ENCODE data around the gene AMPD3. TPM values are rescaled to one million over a fixed set of nuclear protein-coding genes. Genes with fewer than 3 reads are reported as not detected.

AMPD3 gene
- total and polyA plus RNA-seq, 9 donors: 3.4 to 5.3 (median 4.5) TPM

DNA sequence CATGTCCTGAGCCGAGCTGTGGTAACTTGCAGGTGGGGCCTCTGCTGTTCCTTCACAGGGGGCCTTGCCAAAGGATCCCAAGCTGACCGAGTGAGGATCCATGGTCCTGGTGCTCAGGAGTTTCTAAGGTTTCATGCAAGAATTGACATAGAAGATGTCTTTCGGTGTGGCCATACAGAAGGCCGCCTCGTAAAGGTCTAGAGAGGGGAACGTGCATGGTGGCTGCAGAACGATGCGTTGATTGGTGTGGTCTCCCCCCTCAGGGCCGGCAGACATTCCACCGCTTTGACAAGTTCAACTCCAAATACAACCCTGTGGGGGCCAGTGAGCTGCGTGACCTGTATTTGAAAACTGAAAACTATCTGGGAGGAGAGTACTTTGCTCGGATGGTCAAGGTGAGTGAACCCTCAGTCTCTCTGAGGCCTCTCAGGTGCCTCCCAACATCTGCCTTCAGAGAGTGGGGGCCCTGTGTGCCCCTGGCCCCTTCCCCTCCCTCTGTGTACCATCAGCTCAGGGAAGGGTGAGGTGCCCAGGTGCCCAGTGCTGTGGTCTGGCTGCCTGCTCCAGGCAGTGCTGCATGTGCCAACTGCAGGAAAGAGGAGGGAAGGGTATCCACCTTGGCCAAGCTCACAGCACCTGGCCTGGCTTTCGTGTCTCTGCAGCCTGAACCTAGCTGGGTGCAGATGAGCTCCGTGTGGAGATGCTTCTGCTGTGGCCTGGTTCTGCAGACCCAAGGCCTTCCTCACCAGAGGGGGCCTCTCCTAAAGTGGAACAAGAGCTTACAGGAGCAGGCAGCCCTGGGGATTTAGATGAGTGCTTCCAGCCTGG is 39.8 kb downstream of the AMPD3 start:
- no peak for DNase-seq
- WGBS (ENCODE audit: insufficient coverage): 93% methylated on average over 12 of the region's 14 CpGs
- Histone ChIP-seq H3K4me3 (ENCODE audit: low read length) (no peak overlapping the region), H3K27me3 (ENCODE audit: control insufficient read depth, insufficient read depth, low read length) (no peaks in the 10 kb centered on the region), H3K36me3 (ENCODE audit: control insufficient read depth, insufficient read depth, low read length) (peaks cover 11% of the 10 kb centered on the region), H3K4me1 (ENCODE audit: control insufficient read depth, insufficient read depth, low read length) (peaks cover 6% of the 10 kb centered on the region), H3K9me3 (replicated peaks; ENCODE audit: control insufficient read depth, low read depth, low read length) (no peaks in the 10 kb centered on the region), H3K27ac (ENCODE audit: low read length) (no peak overlapping the region)

GRCh38 chr11:10495464-10495786 is 40.4 kb downstream of the AMPD3 start:
- H3K36me3 ChIP-seq (ENCODE audit: control insufficient read depth, insufficient read depth, low read length): peaks cover 14% of the 10 kb centered on the region
- H3K4me3 ChIP-seq (ENCODE audit: low read length): no peak overlapping the region
- H3K9me3 ChIP-seq (replicated peaks; ENCODE audit: control insufficient read depth, low read depth, low read length): no peaks in the 10 kb centered on the region
- no peak overlapping the region for H3K27ac ChIP-seq (ENCODE audit: low read length)
- peaks cover 6% of the 10 kb centered on the region for H3K4me1 ChIP-seq (ENCODE audit: control insufficient read depth, insufficient read depth, low read length)
- no peaks in the 10 kb centered on the region for H3K27me3 ChIP-seq (ENCODE audit: control insufficient read depth, insufficient read depth, low read length)
- WGBS (ENCODE audit: insufficient coverage): 91% methylated on average over 7 of the region's 8 CpGs
- DNase-seq: no peak

DNA sequence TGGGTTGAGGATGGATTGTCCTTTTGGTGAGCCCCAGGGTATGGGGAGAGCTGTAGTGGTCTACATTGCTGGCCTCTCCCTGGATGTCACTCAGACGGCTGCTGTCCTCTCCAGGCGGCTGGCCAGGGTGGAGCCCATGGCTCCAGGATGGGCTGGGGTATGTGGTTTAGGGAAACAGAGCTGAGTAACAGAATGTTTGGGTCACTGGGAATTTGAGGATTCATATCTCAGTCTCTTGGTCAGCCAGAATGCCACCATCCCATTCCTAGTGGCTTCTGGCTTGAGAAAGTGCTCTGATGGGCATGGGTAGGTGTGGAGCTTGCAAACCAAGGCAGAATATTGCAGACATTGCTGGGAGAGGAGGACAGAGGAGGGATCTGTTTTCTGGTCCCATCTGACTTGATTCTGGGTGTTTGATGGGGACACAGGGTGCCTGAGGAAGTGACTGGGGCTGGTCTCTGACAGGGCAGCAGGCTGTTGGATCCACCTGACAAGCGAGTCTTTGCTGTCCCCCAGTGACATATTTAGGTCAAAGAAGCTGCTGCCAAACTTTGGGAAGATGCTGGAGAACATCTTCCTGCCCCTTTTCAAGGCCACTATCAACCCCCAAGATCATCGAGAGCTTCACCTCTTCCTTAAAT is 41.4 kb downstream of the AMPD3 start:
- no peak overlapping the region for H3K27ac ChIP-seq (ENCODE audit: low read length)
- no peak for DNase-seq
- H3K4me1 ChIP-seq (ENCODE audit: control insufficient read depth, insufficient read depth, low read length): no peaks in the 10 kb centered on the region
- no peak overlapping the region for H3K4me3 ChIP-seq (ENCODE audit: low read length)
- peaks cover 13% of the 10 kb centered on the region for H3K36me3 ChIP-seq (ENCODE audit: control insufficient read depth, insufficient read depth, low read length)
- 80% methylated on average over 1 of the region's 4 CpGs for WGBS (ENCODE audit: insufficient coverage)
- no peaks in the 10 kb centered on the region for H3K9me3 ChIP-seq (replicated peaks; ENCODE audit: control insufficient read depth, low read depth, low read length)
- H3K27me3 ChIP-seq (ENCODE audit: control insufficient read depth, insufficient read depth, low read length): no peaks in the 10 kb centered on the region

DNA sequence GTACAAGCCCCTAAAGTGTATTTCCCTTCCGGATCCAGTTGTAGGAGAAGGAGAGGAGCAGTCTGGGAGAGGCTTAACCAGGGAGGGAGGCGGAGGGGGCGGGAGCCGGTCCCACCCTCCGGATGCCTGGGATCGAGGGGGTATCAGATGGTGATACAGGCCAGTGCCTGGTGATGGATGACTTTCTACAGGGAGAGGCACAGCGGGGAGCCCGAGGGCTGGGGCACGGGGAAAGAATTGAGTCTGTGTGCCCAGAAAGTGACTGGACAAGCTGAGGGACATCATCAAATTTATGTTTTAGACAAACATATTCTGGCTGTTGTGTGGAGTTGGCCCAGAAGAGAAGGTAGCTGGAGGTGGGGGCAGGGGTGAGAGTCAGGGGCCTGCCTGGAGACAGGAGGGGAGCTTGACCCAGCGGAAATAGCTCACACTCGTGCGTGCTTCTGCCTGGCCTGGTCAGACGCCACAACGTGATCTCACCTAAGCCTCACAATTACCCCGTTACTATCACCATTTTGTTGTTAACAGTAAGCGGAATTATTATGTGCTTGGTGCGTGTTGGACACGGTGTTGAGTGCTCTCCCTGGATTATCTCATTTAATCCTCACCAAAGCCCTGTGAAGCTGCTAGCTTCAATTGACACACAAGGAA is 42.4 kb downstream of the AMPD3 start:
- no peaks in the 10 kb centered on the region for H3K4me1 ChIP-seq (ENCODE audit: control insufficient read depth, insufficient read depth, low read length)
- H3K27ac ChIP-seq (ENCODE audit: low read length): no peak overlapping the region
- 69% methylated on average over 11 of the region's 18 CpGs for WGBS (ENCODE audit: insufficient coverage)
- DNase-seq: no peak
- H3K36me3 ChIP-seq (ENCODE audit: control insufficient read depth, insufficient read depth, low read length): peaks cover 13% of the 10 kb centered on the region
- H3K27me3 ChIP-seq (ENCODE audit: control insufficient read depth, insufficient read depth, low read length): no peaks in the 10 kb centered on the region
- no peak overlapping the region for H3K4me3 ChIP-seq (ENCODE audit: low read length)
- no peaks in the 10 kb centered on the region for H3K9me3 ChIP-seq (replicated peaks; ENCODE audit: control insufficient read depth, low read depth, low read length)

GRCh38 chr11:10498022-10498400 is 42.9 kb downstream of the AMPD3 start:
- H3K4me3 ChIP-seq (ENCODE audit: low read length): no peak overlapping the region
- no peaks in the 10 kb centered on the region for H3K4me1 ChIP-seq (ENCODE audit: control insufficient read depth, insufficient read depth, low read length)
- WGBS (ENCODE audit: insufficient coverage): 93% methylated on average over 7 of the region's 7 CpGs
- H3K27me3 ChIP-seq (ENCODE audit: control insufficient read depth, insufficient read depth, low read length): no peaks in the 10 kb centered on the region
- H3K36me3 ChIP-seq (ENCODE audit: control insufficient read depth, insufficient read depth, low read length): peaks cover 16% of the 10 kb centered on the region
- H3K27ac ChIP-seq (ENCODE audit: low read length): no peak overlapping the region
- H3K9me3 ChIP-seq (replicated peaks; ENCODE audit: control insufficient read depth, low read depth, low read length): no peaks in the 10 kb centered on the region
- DNase-seq: no peak

DNA sequence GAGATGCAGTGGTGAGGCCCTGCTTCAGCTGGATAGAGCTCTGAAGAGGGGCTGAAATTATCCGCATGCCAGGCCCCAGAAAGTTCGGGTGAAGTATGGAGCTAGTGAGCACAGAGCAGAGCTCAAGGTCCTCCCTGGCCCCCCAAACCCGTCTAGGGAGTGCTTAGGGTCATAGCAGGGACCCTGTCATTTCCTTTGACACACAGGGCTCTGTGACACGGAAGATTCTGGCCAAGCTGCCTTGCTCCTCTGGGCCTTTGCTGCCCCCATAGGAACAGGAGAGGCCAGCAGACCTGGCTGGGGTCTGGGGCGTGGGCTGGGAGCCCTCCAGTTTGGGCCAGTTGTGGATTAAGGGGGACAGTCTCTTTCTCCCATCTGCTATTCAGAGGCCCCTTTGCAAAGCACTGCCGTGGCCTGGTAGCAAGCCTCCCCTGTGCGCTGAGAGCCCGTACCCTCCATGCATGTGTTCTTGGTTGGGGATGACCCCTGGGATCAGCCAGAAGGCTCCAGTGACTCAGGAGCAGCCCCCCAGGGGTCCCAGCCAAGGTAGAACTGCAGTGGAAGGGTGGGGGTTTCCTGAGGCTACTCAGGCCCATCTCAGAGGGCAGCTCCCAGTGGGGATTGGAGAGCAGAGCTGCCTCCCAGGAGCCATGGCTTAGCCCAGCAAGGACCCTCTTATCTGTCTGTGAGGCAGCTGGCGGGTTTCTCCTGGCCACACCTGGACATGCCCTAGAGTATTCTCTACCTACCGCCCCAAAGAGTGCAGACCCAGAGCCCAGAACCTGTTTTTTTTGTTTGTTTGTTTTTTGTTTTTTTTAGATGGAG is 43.6 kb downstream of the AMPD3 start:
- 81% methylated on average over 3 of the region's 10 CpGs for WGBS (ENCODE audit: insufficient coverage)

DNA sequence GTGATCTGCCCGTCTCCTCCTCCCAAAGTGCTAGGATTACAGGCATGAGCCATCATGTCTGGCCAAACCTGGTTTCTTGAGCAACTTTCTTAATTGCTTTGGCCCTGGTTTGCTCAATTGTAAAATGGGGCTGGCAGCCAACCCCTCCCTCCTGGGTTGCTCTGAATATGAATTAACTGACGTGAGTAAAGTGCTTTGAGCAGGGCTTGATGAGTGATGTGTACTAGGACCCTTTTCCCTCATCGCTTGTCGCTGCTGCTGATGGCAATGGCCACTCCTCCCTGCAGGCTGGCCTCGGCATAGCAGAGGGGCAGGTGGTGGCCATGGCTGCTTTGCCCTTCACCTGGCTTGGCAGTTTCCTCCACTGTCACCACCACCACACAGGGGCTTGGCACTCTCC is 44.4 kb downstream of the AMPD3 start:
- H3K4me3 ChIP-seq (ENCODE audit: low read length): no peak overlapping the region
- WGBS (ENCODE audit: insufficient coverage): 94% methylated on average over 4 of the region's 5 CpGs
- H3K27ac ChIP-seq (ENCODE audit: low read length): no peak overlapping the region
- no peaks in the 10 kb centered on the region for H3K4me1 ChIP-seq (ENCODE audit: control insufficient read depth, insufficient read depth, low read length)
- no peaks in the 10 kb centered on the region for H3K27me3 ChIP-seq (ENCODE audit: control insufficient read depth, insufficient read depth, low read length)
- no peaks in the 10 kb centered on the region for H3K9me3 ChIP-seq (replicated peaks; ENCODE audit: control insufficient read depth, low read depth, low read length)
- DNase-seq: no peak
- H3K36me3 ChIP-seq (ENCODE audit: control insufficient read depth, insufficient read depth, low read length): peaks cover 18% of the 10 kb centered on the region

More for the DNA sequence above, 43.6 kb downstream of the AMPD3 start:
- no peak overlapping the region for H3K4me3 ChIP-seq (ENCODE audit: low read length)
- peaks cover 16% of the 10 kb centered on the region for H3K36me3 ChIP-seq (ENCODE audit: control insufficient read depth, insufficient read depth, low read length)
- no peak overlapping the region for H3K27ac ChIP-seq (ENCODE audit: low read length)
- no peaks in the 10 kb centered on the region for H3K4me1 ChIP-seq (ENCODE audit: control insufficient read depth, insufficient read depth, low read length)
- H3K27me3 ChIP-seq (ENCODE audit: control insufficient read depth, insufficient read depth, low read length): no peaks in the 10 kb centered on the region
- H3K9me3 ChIP-seq (replicated peaks; ENCODE audit: control insufficient read depth, low read depth, low read length): no peaks in the 10 kb centered on the region
- no peak for DNase-seq

DNA sequence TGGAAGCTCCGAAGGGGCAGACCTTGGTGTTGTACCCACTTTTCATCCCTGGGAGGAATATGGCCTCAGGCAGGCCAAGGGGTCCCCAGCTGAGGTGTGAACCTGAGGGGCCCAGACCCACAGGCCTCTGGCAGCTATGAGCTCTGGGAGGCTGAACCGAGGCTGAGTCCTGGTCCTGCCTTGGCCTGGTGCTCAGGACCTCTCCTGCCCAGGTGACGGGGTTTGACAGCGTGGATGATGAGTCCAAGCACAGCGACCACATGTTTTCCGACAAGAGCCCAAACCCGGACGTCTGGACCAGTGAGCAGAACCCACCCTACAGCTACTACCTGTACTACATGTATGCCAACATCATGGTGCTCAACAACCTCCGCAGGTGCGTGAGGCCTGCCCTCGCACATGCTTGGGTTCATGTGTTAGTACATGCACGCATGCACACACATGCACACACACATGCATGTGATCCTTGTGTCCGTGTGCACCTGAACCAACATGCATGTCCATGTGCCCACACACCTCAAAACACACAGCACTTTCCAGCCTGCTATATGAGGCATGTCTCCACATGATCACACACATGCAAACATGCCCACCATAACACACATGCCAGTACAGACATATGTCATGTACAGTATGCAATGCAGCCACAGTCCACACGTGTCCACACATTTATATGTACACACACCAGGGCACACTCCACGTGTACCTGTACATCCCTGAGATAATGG is 45.0 kb downstream of the AMPD3 start:
- no peaks in the 10 kb centered on the region for H3K27me3 ChIP-seq (ENCODE audit: control insufficient read depth, insufficient read depth, low read length)
- WGBS (ENCODE audit: insufficient coverage): 87% methylated on average over 14 of the region's 15 CpGs
- H3K9me3 ChIP-seq (replicated peaks; ENCODE audit: control insufficient read depth, low read depth, low read length): no peaks in the 10 kb centered on the region
- no peak overlapping the region for H3K27ac ChIP-seq (ENCODE audit: low read length)
- DNase-seq: no peak
- H3K36me3 ChIP-seq (ENCODE audit: control insufficient read depth, insufficient read depth, low read length): peaks cover 13% of the 10 kb centered on the region
- no peaks in the 10 kb centered on the region for H3K4me1 ChIP-seq (ENCODE audit: control insufficient read depth, insufficient read depth, low read length)
- H3K4me3 ChIP-seq (ENCODE audit: low read length): no peak overlapping the region

DNA sequence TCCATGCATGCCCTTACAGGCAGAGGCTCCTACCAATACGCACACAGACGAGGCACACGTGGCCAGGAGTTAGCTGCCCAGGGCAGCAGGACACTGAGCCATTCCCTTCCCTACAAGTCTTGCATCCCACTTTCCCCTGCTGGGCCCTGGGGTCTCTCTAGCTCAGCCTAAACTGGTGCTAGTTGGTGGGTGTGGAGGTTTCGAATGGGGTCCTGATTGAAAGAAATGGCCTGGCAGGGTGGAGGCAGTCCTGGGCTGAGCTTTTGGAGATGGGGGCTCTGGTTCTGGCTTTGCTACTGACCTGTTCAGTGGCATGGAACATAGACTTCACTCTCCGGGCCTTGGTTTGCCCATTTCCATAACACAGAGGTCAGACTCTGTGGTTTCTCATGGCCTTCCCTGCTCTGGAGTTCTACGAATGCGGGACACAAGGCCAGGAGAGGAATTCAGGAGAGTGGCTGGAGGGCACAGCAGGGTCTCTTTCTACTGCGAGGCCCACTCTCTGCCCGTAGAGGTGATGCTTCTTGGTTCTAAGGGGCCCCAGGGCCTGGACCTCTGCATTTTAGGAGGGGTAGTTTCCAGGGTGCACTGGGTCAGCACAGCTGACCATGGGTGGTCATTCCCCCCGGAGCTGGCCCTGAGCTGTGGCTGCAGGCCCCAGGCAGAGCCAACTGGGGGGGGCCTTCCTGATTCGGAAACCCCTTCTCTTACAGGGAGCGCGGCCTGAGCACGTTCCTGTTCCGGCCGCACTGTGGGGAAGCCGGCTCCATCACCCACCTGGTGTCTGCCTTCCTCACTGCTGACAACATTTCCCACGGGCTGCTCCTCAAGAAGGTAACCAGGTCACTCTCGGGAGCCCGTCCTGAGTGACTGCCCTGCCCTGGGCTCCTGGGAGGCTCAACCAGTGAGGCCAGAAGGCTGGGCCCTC is 46.0 kb downstream of the AMPD3 start:
- Histone ChIP-seq H3K4me3 (ENCODE audit: low read length) (no peak overlapping the region), H3K36me3 (ENCODE audit: control insufficient read depth, insufficient read depth, low read length) (peaks cover 14% of the 10 kb centered on the region), H3K4me1 (ENCODE audit: control insufficient read depth, insufficient read depth, low read length) (no peaks in the 10 kb centered on the region), H3K27ac (ENCODE audit: low read length) (no peak overlapping the region), H3K9me3 (replicated peaks; ENCODE audit: control insufficient read depth, low read depth, low read length) (no peaks in the 10 kb centered on the region), H3K27me3 (ENCODE audit: control insufficient read depth, insufficient read depth, low read length) (no peaks in the 10 kb centered on the region)
- WGBS (ENCODE audit: insufficient coverage): 85% methylated on average over 14 of the region's 20 CpGs
- no peak for DNase-seq

All from muscle of leg (tissue), 11 donors.